CD4-positive, CD25-positive, alpha-beta regulatory T cell (primary cell): ENCODE data around the gene ADGRV1. TPM values are rescaled to one million over a fixed set of nuclear protein-coding genes. Genes with fewer than 3 reads are reported as not detected.
A peak's percentile ranks its signal among the peaks of the same experiment; 100 is the strongest.

Experiments
- ATAC-seq, 2 donors: fragments of 150-1000 bp; cut with Tn5 transposase; one replicate each; pipeline ENCODE4 v1.10.0; 2021; ENCODE audit warnings: low read depth in 2 of 2, moderate number of reproducible peaks in 2 of 2, moderate library complexity in 1 of 2
- DNase-seq, 3 donors: peaks; one replicate each; pipeline versions ENCODE4 v3.0.0 to v3.0.0-alpha.2; 2012 to 2022; ENCODE audit warnings: mixed read lengths in 1 of 3
- H3K27ac ChIP-seq: one replicate; pipeline ENCODE4 v1.7.0; 2013; ENCODE audit warnings: mild to moderate bottlenecking, low read length; ENCODE audit not compliant: insufficient read depth, poor library complexity, severe bottlenecking
- H3K27me3 ChIP-seq: one replicate; pipeline ENCODE4 v1.7.0; 2013; ENCODE audit warnings: low read length; ENCODE audit not compliant: control insufficient read depth, insufficient read depth
- H3K36me3 ChIP-seq: one replicate; pipeline ENCODE4 v1.7.0; 2013; ENCODE audit warnings: mild to moderate bottlenecking, low read length, moderate library complexity; ENCODE audit not compliant: control insufficient read depth, insufficient read depth
- H3K4me1 ChIP-seq: 2 replicates; pipeline ENCODE4 v1.7.0; 2013; ENCODE audit warnings: mild to moderate bottlenecking, low read length; ENCODE audit not compliant: insufficient read depth, control insufficient read depth, poor library complexity, severe bottlenecking
- H3K4me3 ChIP-seq: one replicate; pipeline ENCODE4 v1.7.0; 2013; ENCODE audit warnings: low read depth, mild to moderate bottlenecking, low read length, moderate library complexity
- H3K9me3 ChIP-seq, 2 experiments: 1 replicate in 1 of 2; 2 replicates in 1 of 2; pipeline ENCODE4 v1.7.0; 2013; ENCODE audit warnings: low read length in 2 of 2, mild to moderate bottlenecking in 1 of 2, moderate library complexity in 1 of 2; ENCODE audit not compliant: control insufficient read depth in 2 of 2
- H3K27ac Mint-ChIP-seq, 3 donors: one replicate each; pipeline ENCODE4 v1.8.0; 2020 to 2022; ENCODE audit warnings: mild to moderate bottlenecking in 3 of 3, mixed read lengths in 3 of 3, moderate library complexity in 2 of 3
- H3K27me3 Mint-ChIP-seq: one replicate; pipeline ENCODE4 v1.8.0; 2022; ENCODE audit warnings: mild to moderate bottlenecking, mixed read lengths
- H3K36me3 Mint-ChIP-seq: one replicate; pipeline ENCODE4 v1.8.0; 2020; ENCODE audit warnings: mixed read lengths
- H3K4me1 Mint-ChIP-seq, 4 donors: one replicate each; pipeline ENCODE4 v1.8.0; 2020 to 2022; ENCODE audit warnings: mixed read lengths in 4 of 4, mild to moderate bottlenecking in 1 of 4
- H3K4me3 Mint-ChIP-seq, 4 donors: one replicate each; pipeline ENCODE4 v1.8.0; 2020 to 2022; ENCODE audit warnings: mild to moderate bottlenecking in 4 of 4, mixed read lengths in 4 of 4, moderate library complexity in 3 of 4
- H3K9me3 Mint-ChIP-seq, 7 donors: one replicate each; pipeline ENCODE4 v1.8.0; 2020 to 2022; ENCODE audit warnings: mixed read lengths in 7 of 7, mild to moderate bottlenecking in 3 of 7, moderate library complexity in 2 of 7
- polyA plus RNA-seq, 4 donors: library from polyadenylated mRNA; unstranded; fragments of 300-500 nt; fragmentation: Illumina TruSeq; gene quantifications; one replicate each; pipeline ENCODE4 v1.2.3, GENCODE V29; 2021
- total RNA-seq: library from RNA; stranded (reverse); gene quantifications from one replicate; pipeline ENCODE4 v1.2.3, GENCODE V29; 2022

The ADGRV1 gene
- total and polyA plus RNA-seq, 5 donors from 2014 or later: 0.42 to 0.52 TPM; not detected in 3

DNA sequence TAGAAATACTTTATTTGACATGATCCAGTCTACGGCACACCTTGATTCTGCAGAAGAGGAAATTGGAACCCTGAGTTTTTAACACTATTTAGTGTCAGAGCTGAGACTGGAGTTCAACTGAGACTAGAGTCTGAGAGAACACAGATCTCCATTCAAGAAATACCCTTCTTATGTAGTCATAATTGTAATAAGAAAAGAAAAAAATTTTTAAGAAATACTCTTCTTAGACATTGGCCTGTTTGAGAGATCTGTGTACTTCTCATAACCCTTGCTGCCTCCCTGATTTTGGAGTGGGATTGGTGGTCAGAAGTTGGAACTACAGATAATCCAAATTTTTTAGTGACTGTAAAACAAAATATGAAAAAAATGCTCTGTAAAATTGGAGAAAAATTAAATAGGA, 571.2 kb downstream of the ADGRV1 start:
- no peaks in the 10 kb centered on the region for H3K9me3 ChIP-seq
- Mint-ChIP-seq H3K4me3 (no peak overlapping the region), H3K36me3 (no peaks in the 10 kb centered on the region), H3K27ac (no peak overlapping the region), H3K4me1 (no peaks in the 10 kb centered on the region), H3K27me3 (peaks cover 9% of the 10 kb centered on the region), H3K9me3 (peaks cover 0 to 4% (median 0%) of the 10 kb centered on the region in 7 donors)
- no peak overlapping the region for H3K4me3 ChIP-seq
- H3K27ac ChIP-seq: no peak overlapping the region
- DNase-seq (no peak), ATAC-seq (no peak)
- no peaks in the 10 kb centered on the region for H3K4me1 ChIP-seq
- H3K27me3 ChIP-seq: no peaks in the 10 kb centered on the region
- no peaks in the 10 kb centered on the region for H3K36me3 ChIP-seq

DNA sequence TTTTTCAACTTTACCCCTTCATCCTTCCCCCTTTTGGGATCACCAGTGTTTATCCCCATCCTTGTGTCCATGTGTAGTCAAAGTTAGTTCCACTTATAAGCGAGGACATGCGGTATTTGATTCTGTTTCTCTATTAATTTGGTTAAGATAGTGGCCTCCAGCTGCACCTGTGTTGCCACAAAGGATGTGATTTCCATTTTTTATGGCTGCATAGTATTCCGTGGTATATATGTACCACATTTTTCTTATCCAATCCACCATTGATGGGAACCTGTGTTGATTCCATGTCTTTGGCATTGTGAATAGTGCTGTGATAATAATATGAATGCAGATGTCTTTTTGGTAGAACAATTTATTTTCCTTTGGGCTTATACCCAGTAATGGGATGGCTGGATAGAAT, 572.2 kb downstream of the ADGRV1 start:
- Histone ChIP-seq H3K27me3 (no peaks in the 10 kb centered on the region), H3K4me1 (no peaks in the 10 kb centered on the region), H3K4me3 (no peak overlapping the region), H3K9me3 (no peaks in the 10 kb centered on the region), H3K36me3 (no peaks in the 10 kb centered on the region), H3K27ac (no peak overlapping the region)
- no peak for DNase-seq
- H3K36me3 Mint-ChIP-seq: no peaks in the 10 kb centered on the region
- no peaks in the 10 kb centered on the region for H3K4me1 Mint-ChIP-seq
- H3K27me3 Mint-ChIP-seq: peaks cover 16% of the 10 kb centered on the region
- H3K27ac Mint-ChIP-seq: no peak overlapping the region
- no peak for ATAC-seq
- no peak overlapping the region for H3K4me3 Mint-ChIP-seq
- peaks cover 0 to 4% (median 0%) of the 10 kb centered on the region in 7 donors for H3K9me3 Mint-ChIP-seq

DNA sequence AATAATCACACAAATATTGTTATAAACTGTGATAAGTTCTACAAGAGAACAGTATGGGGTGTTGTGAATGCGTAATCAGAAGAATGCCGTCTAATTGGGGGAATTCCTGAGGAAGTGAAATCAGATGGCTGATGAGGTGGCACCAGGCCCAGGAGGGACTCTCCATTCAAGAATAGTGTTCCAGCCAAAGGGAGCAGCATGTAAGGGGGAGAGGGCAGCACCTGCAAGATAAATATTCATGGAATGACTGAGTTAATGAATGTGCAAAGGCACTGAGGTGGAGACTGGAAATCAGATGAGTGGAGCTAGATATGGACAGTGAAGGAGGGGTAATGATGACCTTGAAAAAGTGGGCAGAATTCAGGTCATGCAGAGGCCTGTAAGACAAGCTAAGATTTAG, 574.0 kb downstream of the ADGRV1 start:
- Histone ChIP-seq H3K9me3 (no peaks in the 10 kb centered on the region), H3K4me3 (no peak overlapping the region), H3K27me3 (no peaks in the 10 kb centered on the region), H3K4me1 (no peaks in the 10 kb centered on the region), H3K27ac (no peak overlapping the region), H3K36me3 (no peaks in the 10 kb centered on the region)
- Mint-ChIP-seq H3K4me1 (no peaks in the 10 kb centered on the region), H3K27me3 (peaks cover 17% of the 10 kb centered on the region), H3K36me3 (no peaks in the 10 kb centered on the region), H3K4me3 (no peak overlapping the region), H3K9me3 (peaks cover 0 to 4% (median 0%) of the 10 kb centered on the region in 7 donors), H3K27ac (no peak overlapping the region)
- ATAC-seq: no peak
- no peak for DNase-seq

DNA sequence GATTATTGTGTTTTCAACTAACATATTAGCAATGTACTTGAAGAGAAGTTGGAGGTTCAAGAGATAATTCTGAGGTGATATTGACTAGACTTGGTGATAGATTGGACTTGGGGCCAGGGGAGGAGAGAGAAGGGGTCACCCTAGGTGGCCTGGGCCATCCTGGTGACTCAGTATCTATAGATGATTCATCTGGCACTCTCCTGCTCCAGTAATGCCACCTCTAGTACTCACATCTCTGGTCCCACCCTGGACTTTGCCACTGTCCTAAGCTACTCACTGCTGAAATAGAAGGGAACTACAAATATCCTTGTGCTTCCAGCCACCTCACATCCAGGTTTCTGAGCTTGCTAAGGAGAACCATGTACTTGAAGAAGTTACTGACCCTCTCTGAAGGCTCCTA, 574.6 kb downstream of the ADGRV1 start:
- no peak for ATAC-seq
- no peaks in the 10 kb centered on the region for H3K36me3 Mint-ChIP-seq
- no peaks in the 10 kb centered on the region for H3K4me1 Mint-ChIP-seq

DNA sequence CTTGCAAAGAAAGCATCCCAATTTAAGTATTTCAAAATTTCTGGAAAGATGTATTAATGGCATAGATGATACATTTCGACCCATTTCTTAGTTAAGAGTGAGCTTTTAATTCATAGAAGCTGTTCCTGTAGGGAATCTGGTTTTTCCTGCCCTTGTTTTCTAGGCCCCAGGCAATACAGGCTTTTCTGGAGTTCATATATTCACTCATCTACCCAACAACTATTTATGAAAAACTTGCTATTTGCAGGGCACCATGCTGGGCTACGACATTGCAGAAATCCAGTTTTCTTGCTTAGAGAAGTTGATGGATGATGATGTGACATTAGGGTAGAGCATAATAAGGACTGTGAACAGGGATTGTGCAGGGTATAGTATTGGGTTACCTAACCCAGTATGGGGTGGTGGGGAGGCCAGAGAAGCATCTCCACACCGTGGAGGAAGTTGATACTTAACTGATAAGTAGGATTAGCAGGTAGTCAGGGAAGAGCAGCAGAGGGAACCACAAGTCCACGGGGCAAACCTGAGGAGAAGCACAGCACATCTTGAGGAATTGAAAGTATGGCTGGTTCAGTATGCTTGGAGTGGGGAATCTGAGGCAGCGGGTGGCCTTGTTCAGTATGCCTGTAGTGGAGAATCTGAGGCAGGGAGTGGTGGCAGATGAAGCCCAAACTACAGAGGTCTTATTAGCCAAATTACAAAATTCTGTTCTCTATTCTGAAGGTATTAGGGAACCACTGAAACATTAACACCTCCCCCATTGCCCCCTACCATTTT, 577.1 kb downstream of the ADGRV1 start:
- peaks cover 23% of the 10 kb centered on the region for H3K27me3 Mint-ChIP-seq
- Histone ChIP-seq H3K36me3 (no peaks in the 10 kb centered on the region), H3K9me3 (no peaks in the 10 kb centered on the region), H3K4me1 (no peaks in the 10 kb centered on the region), H3K4me3 (no peak overlapping the region), H3K27ac (no peak overlapping the region), H3K27me3 (no peaks in the 10 kb centered on the region)
- no peak for ATAC-seq
- no peak for DNase-seq
- H3K4me3 Mint-ChIP-seq: no peak overlapping the region
- no peak overlapping the region for H3K27ac Mint-ChIP-seq
- peaks cover 0 to 3% (median 0%) of the 10 kb centered on the region in 7 donors for H3K9me3 Mint-ChIP-seq
- H3K36me3 Mint-ChIP-seq: no peaks in the 10 kb centered on the region
- H3K4me1 Mint-ChIP-seq: no peaks in the 10 kb centered on the region

More for the DNA sequence above, 574.6 kb downstream of the ADGRV1 start:
- Histone ChIP-seq H3K4me1 (no peaks in the 10 kb centered on the region), H3K36me3 (no peaks in the 10 kb centered on the region), H3K9me3 (no peaks in the 10 kb centered on the region), H3K27me3 (no peaks in the 10 kb centered on the region), H3K27ac (no peak overlapping the region), H3K4me3 (no peak overlapping the region)
- H3K4me3 Mint-ChIP-seq: no peak overlapping the region
- H3K27me3 Mint-ChIP-seq: peaks cover 17% of the 10 kb centered on the region
- no peak for DNase-seq
- H3K9me3 Mint-ChIP-seq: peaks cover 0 to 4% (median 0%) of the 10 kb centered on the region in 7 donors
- H3K27ac Mint-ChIP-seq: no peak overlapping the region

DNA sequence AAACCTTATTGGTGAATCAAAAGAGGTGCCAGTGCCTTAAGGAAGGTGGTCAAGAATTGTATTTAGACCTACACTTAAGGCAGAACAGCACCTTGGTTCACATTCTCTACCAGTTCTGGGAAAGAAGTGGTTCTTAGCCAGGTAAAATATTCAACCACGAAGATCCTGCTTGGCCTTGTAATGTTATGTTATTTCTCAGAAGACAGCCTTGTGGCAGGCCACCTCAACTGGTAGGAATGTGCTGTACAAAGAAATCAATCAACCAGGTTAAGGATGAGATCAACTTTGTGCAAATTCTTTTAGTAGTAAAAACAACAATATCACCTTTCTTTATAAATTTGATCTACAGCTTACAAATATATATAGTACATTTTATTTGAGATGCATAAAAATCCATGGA, 577.7 kb downstream of the ADGRV1 start:
- no peaks in the 10 kb centered on the region for H3K36me3 ChIP-seq
- Mint-ChIP-seq H3K36me3 (no peaks in the 10 kb centered on the region), H3K9me3 (peaks cover 0 to 3% (median 0%) of the 10 kb centered on the region in 7 donors), H3K4me3 (no peak overlapping the region), H3K4me1 (no peaks in the 10 kb centered on the region), H3K27ac (no peak overlapping the region), H3K27me3 (peaks cover 22% of the 10 kb centered on the region)
- no peaks in the 10 kb centered on the region for H3K27me3 ChIP-seq
- H3K4me3 ChIP-seq: no peak overlapping the region
- H3K9me3 ChIP-seq: no peaks in the 10 kb centered on the region
- no peak overlapping the region for H3K27ac ChIP-seq
- DNase-seq (peak in 1 of 3 donors; percentile 38), ATAC-seq (no peak)
- H3K4me1 ChIP-seq: no peaks in the 10 kb centered on the region

DNA sequence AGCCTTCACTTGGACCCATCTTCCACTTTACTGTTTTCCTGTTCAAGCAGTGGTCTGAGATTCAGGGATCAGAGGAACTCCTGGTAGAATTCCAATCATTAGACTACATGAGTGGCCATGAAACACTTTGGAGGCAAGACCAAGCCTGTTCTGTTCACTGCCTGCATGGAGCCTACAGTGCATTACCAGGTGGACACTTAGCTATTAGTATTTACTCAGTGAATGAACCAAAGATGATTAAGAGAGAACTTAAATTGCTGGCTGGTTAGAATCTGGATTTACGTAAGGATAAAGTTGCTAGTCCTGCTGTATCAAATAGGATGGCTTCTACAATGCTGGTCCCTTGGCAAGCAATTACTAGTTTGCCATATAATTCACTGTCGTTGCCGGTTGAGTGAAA, 579.0 kb downstream of the ADGRV1 start:
- Histone ChIP-seq H3K27me3 (no peaks in the 10 kb centered on the region), H3K9me3 (no peaks in the 10 kb centered on the region), H3K36me3 (no peaks in the 10 kb centered on the region), H3K4me3 (no peak overlapping the region), H3K27ac (no peak overlapping the region), H3K4me1 (no peaks in the 10 kb centered on the region)
- no peak overlapping the region for H3K27ac Mint-ChIP-seq
- no peaks in the 10 kb centered on the region for H3K36me3 Mint-ChIP-seq
- no peak overlapping the region for H3K4me3 Mint-ChIP-seq
- H3K4me1 Mint-ChIP-seq: no peaks in the 10 kb centered on the region
- DNase-seq (no peak), ATAC-seq (no peak)
- peaks cover 0 to 2% (median 0%) of the 10 kb centered on the region in 7 donors for H3K9me3 Mint-ChIP-seq
- peaks cover 17% of the 10 kb centered on the region for H3K27me3 Mint-ChIP-seq

DNA sequence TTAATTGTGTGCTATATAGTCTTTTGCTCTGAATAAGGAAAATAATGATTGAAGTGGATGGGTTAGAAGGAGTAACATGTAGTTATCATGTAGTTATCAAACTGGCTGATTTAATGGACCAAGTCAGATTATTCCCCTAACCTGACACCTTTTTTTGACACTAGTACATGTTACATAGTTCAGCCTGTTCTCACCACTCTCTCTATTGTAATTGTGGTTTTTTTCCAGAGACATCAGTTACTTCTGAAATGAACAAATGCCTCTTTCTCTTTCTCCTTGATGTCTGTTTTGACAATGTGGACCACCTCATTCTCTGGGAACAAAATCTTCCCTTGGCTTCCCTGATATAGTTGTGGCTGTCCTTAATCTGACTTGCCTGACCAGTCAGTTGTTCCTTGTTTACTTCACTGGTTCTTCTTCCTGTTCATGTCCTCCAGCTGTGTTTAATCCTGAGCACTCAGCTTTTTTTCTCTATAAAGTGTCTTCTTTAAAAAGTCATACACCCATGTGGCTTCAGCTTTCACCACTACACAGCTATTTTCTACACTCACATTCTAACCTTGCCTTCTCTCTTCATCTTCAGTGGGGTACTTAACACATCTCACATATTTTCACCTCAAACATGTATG, 581.1 kb downstream of the ADGRV1 start:
- Histone ChIP-seq H3K36me3 (no peaks in the 10 kb centered on the region), H3K27me3 (no peaks in the 10 kb centered on the region), H3K9me3 (no peaks in the 10 kb centered on the region), H3K4me1 (no peaks in the 10 kb centered on the region), H3K4me3 (no peak overlapping the region), H3K27ac (no peak overlapping the region)
- H3K36me3 Mint-ChIP-seq: no peaks in the 10 kb centered on the region
- no peaks in the 10 kb centered on the region for H3K9me3 Mint-ChIP-seq
- H3K4me1 Mint-ChIP-seq: no peaks in the 10 kb centered on the region
- H3K27ac Mint-ChIP-seq: no peak overlapping the region
- H3K27me3 Mint-ChIP-seq: peaks cover 17% of the 10 kb centered on the region
- H3K4me3 Mint-ChIP-seq: no peak overlapping the region
- ATAC-seq (no peak), DNase-seq (no peak)
